ENCODE measurements around the gene CACNA1H. TPM values are rescaled to one million over a fixed set of nuclear protein-coding genes. Genes with fewer than 3 reads are reported as not detected.

CACNA1H gene
- total RNA-seq, 1 experiment from 2014 or later, result not detected

GRCh38 chr16:1157639-1158455, 4.9 kb downstream of the CACNA1H start:
- no peak for DNase-seq (ENCODE audit: low read depth)

- no peak for DNase-seq (ENCODE audit: low read depth)
Observed at GRCh38 chr16:1158456-1159324, 5.8 kb downstream of the CACNA1H start.

- DNase-seq (ENCODE audit: low read depth), result no peak
Observed at GRCh38 chr16:1159325-1159972, 6.5 kb downstream of the CACNA1H start.

DNA sequence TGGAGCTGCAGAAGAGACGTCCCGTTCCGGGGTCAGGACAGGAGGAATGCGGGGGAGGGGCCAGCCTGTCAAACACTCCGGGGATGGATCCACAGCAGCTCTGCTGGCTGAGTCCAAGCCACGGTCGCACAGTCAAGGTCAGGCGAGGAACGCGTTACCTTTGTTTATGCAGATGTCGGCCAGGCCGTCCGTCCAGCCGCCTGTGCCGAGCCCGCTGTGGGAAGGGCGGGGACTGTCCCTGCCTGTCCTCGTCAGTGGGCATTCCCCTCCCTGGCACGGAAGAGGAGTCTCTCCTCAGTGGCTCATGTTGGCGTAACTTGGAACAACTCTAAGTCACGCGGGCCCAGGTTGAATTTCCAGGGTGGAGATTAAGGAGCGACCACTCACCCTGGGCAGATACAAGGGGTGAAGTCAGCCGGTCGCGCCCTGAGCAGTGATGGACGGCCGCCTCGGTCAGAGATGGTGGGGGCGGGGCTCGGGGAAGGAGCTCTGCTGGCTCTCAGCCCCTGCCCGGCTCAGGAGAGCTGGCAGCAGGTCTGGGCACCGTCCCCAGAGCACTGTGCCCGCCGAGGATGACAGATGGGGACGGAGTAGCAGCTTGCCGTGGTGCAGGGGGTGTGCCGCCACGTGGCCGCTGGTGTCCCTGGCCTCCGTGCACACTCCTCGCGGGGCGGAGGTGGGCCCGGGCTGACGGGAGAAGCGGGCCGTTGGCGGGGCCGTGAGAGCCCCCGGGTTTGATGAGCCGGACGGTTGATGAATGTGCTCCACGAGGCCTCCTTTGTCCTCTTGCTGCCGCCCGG, 7.3 kb downstream of the CACNA1H start:
- no peak for DNase-seq (ENCODE audit: low read depth)

GRCh38 chr16:1160773-1161348, 8.0 kb downstream of the CACNA1H start:
- DNase-seq (ENCODE audit: low read depth), result no peak

DNA sequence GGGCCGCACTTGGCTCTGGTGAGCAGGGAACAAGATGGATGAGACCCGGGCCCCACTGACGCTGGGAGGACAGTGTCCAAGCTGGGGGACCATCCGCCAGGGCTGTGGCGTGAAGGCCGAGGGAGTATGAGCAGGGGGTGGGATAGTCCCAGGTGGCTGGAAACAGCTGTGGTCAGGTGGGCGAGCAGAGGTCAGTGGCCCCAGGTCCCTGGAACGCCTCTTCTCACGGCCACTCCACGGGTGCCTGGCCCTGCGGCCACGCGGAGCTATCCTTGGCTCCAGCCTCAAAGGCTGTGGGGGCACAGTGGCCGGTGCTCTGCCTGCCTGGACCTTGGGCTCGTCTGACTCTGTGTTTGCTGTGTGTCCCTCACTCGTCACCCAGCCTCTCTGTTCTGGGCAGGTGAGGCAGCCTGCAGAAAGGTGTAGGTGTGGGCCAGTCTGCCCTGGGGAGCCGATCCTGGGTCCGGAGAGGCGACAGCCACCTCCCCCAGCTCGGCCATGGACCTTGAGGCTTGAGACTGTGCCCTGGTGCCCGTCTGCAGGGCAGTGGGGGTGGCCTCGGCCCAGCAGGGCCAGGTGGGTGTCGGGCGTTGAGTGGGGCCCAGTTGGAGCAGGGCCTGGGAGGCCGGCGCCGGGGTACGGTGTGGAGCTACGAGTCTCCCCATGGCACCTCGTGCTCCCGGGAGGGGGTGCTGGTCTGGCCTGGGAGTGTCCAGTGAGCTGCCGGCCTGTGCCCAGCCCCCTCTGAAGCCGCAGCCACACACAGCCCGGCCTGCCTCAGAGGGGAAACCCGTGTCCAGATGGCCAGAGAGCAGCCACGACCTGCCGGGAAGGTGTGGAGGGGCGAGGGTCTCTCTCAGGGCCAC, 10.0 kb downstream of the CACNA1H start:
- no peak for DNase-seq (ENCODE audit: low read depth)

GRCh38 chr16:1163567-1164055, 10.7 kb downstream of the CACNA1H start:
- DNase-seq (ENCODE audit: low read depth), result peak; percentile 11

- DNase-seq (ENCODE audit: low read depth), result no peak
Observed at GRCh38 chr16:1164382-1164781, 11.5 kb downstream of the CACNA1H start.

- no peak for DNase-seq (ENCODE audit: low read depth)
Observed at GRCh38 chr16:1164975-1165374, 12.1 kb downstream of the CACNA1H start.

GRCh38 chr16:1165511-1165910, 12.6 kb downstream of the CACNA1H start:
- DNase-seq (ENCODE audit: low read depth), result no peak

DNA sequence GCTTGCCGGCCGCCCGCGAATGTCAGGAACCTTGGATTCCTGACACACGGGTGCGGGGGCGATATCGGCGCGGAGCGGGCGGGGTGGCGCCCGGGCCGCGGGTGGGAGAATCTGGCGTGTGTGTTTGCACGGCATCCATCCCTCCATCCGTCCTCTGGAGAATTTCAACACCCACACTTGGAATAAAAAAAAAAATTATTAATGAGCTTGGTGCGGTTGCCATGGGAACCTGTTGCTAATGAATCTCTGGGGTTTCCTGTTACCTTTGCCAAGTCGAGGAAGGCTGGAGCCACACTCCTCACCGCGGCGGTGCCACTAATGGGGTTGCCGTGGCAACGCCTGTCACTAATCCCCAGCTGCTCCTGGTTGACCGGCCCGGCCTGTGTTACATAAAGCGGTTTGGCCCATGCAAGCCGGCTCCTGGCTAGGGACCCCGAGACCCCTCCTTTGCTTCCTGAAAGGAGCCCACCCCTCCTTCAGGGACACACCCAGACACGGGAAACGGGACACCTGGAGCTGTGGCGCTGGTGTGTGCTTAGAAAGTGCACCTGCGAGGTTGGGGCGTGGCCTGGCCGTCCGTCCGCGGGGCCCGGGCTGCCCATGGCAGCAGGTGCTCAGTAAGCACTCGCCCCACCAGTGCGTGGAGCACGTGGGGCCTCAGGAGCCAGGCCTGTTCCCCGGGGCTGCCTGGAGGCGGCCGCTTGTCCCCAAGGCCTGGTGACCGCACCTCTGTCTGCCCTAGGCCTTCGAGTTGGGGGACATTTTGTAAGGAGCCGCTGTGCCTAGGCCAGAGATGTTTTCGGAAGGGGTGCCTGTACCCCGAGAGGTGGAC, 14.6 kb downstream of the CACNA1H start:
- DNase-seq (ENCODE audit: low read depth), result no peak

GRCh38 chr16:1168837-1169236, 15.9 kb downstream of the CACNA1H start:
- no peak for DNase-seq (ENCODE audit: low read depth)

- no peak for DNase-seq (ENCODE audit: low read depth)
Observed at GRCh38 chr16:1169285-1170075, 16.6 kb downstream of the CACNA1H start.

GRCh38 chr16:1170076-1170418, 17.1 kb downstream of the CACNA1H start:
- no peak for DNase-seq (ENCODE audit: low read depth)

DNA sequence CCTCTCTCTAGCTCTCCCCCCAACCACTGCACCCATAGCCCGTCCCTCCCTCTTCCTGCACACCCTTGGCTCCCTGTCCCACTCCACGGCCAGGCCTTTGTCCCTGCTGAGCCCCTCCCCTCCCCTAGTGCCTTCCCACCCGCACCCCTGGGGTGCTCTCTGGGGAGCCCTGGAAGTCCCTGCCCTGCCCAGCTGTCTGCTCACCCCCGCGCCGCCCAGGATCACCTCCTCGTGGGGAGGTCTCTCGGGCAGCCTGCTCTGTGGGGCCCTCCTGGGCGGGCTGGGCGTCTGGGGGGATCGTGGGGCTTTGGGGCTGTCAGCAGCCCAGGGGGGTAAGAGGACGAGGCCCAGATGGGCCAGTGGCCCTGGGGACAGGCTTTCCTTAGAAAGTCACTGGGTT, 18.1 kb downstream of the CACNA1H start:
- DNase-seq (ENCODE audit: low read depth), result no peak

DNA sequence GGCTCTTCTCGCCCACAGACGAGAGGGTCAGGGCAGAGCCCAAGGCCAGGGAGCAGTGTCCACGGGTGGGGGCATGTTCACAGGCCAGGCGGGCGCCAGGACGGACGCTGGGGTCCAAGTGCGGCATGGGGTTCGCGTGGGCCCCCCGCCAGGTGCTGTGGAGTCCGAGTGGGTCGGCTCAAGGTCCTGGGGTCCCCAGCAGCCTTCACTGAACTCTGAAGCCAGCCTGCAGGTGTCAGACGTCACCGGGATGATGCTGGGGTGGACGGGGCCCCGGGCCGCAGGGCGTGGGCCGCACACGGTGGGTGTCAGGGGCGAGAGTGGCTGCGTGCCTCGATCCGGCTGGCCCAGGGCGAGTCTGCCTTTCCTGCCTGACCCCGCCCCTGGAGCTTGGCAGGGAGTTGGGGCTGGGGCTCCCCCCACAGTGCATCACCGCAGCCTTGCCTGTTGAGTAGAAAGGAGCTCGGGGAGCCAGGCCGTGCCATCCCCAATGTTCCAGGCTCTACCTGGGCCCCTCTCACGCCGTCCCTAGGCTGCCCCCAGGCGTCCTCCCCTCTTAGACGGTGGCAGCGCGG, 19.0 kb downstream of the CACNA1H start:
- no peak for DNase-seq (ENCODE audit: low read depth)

- no peak for DNase-seq (ENCODE audit: low read depth)
Observed at GRCh38 chr16:1172651-1173050, 19.7 kb downstream of the CACNA1H start.

All from LHCN-M2 (cell line).